LNCaP clone FGC (cell line): ENCODE results near the gene HES6.

Experiments
- DNase-seq: peaks from one replicate; pipeline ENCODE4 v3.0.0-alpha.2; 2011; ENCODE audit warnings: low read depth
- H3K4me3 ChIP-seq: 2 replicates; pipeline ENCODE4 v1.5.1; 2011; ENCODE audit warnings: mild to moderate bottlenecking, low read depth, low read length, control low read depth
- CTCF ChIP-seq: IDR thresholded peaks from 2 replicates; pipeline ENCODE4 v1.5.1; 2012; ENCODE audit warnings: mild to moderate bottlenecking; ENCODE audit not compliant: control insufficient read depth, insufficient read depth; ENCODE audit errors: extremely low read depth

The HES6 gene

GRCh38 chr2:238286551-238286950 is 46.7 kb upstream of the HES6 start:
- peak overlapping the region; percentile 70 for H3K4me3 ChIP-seq
- no peak for TF ChIP-seq CTCF
- peak; percentile 86 for DNase-seq

GRCh38 chr2:238286095-238286494 is 46.3 kb upstream of the HES6 start:
- TF ChIP-seq CTCF: no peak
- peak overlapping the region; percentile 70; the same call in 1 of the 2 replicates for H3K4me3 ChIP-seq
- DNase-seq: no peak

GRCh38 chr2:238285653-238286082 is 45.8 kb upstream of the HES6 start:
- H3K4me3 ChIP-seq: peak overlapping the region; percentile 25
- DNase-seq: peak; percentile 96

GRCh38 chr2:238284802-238285515 is 45.1 kb upstream of the HES6 start:
- peak overlapping the region; percentile 25 for H3K4me3 ChIP-seq
- no peak for TF ChIP-seq CTCF
- no peak for DNase-seq

More at GRCh38 chr2:238285653-238286082, 45.8 kb upstream of the HES6 start:
- no peak for TF ChIP-seq CTCF

DNA sequence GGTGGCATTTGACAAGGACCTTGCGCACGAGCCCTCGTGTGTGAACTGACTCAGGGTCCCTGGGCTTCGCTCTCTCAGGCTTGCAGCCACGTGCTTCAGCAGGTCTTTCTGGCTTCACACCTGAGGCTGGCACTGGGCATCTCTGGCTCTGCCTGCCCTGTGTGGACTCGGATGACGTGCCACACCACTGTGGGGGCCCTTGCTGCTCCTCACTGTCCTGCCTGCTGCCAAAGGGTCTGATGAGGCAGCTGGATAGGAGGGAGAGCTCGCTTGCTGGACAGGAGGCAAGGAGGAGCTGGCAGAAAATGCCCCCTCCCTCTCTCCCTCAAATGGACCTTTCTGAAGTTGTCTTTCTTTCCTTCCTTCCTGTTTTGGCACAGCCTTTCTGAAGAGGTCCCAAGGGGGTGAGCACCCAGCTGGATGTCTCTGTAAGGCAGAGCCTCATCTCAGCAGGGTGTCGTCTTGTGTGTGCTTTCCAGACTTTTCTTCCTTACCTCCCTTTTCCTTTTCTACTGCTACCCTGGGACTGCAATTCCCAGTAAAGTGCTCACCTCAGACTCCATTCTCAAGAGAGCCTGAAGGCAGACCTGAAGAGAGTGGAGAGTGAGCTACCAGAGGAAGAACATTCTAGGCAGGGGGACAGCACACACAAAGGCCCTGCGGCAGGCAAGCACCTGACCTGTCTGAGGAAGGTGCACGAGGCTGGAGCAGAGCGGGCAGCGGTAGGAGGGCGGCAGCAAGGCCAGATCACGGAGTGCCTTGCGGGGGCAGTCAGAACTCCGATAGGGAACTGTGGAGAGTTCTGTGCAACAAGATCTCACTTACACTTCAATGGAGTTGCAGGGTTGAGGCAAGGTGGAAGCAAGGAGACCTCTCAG is 43.3 kb upstream of the HES6 start:
- H3K4me3 ChIP-seq: no peak overlapping the region
- no peak for TF ChIP-seq CTCF
- DNase-seq: no peak

- no peak for TF ChIP-seq CTCF
- no peak overlapping the region for H3K4me3 ChIP-seq
- no peak for DNase-seq
Observed at GRCh38 chr2:238281826-238282480, 42.1 kb upstream of the HES6 start.
